ENCODE measurements around the gene P2RY2. TPM values are rescaled to one million over a fixed set of nuclear protein-coding genes. Genes with fewer than 3 reads are reported as not detected.
A peak's percentile ranks its signal among the peaks of the same experiment; 100 is the strongest.

Gene P2RY2
- total RNA-seq, 1 experiment from 2014 or later: 1.0 TPM

DNA sequence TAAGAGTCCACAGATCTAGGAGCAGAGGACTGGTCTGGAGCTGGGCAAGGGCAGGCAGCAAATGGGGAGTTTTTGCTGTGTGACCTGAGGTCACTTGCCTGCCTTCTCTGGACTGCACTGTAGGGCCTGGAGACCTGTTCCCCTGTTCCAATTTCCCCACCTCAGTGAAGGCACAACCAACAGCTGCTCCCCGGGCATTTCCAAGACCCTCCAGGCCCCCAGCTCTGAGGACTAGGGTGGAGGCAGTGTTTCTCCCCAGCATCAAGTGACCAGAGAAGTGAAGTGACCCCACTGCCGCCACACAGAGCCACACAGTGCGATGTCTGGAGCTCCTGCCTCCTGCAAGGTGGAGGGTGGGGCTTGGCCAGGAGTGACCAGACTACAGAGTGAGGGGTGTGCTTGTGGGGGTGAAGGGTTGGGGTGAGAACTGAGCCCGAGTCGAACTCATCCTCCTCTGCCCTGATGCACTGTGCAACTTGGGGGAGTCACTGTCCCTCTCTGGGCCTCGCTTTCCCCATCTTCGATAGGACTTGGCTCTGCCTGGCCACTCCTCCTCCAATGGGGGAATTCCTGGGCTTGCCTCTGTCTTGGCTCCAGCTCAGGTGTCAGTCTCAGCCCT, 21.6 kb downstream of the P2RY2 start:
- intact Hi-C loops (cut with micrococcal nuclease): loop anchor here (5.0 to 10.0 kb wide), 2 partner anchors 317 to 515 kb away; no protein-coding TSS in a partner anchor
- DNase-seq (ENCODE audit: unreplicated experiment): no peak
- Mint-ChIP-seq H3K27me3 (ENCODE audit: insufficient read depth, unreplicated experiment) (peaks cover 2% of the 10 kb centered on the region), H3K4me3 (ENCODE audit: unreplicated experiment) (no peak overlapping the region), H3K4me1 (ENCODE audit: insufficient read depth, unreplicated experiment) (peaks cover 12% of the 10 kb centered on the region), H3K27ac (ENCODE audit: low read depth, unreplicated experiment) (no peak overlapping the region), H3K9me3 (ENCODE audit: unreplicated experiment) (no peaks in the 10 kb centered on the region), H3K36me3 (ENCODE audit: insufficient read depth, unreplicated experiment) (peaks cover 4% of the 10 kb centered on the region)
- CTCF ChIA-PET: interaction anchor here (0.6 to 14.6 kb wide), 5 partner anchors 27 to 358 kb away, joined by 3 to 238 read pairs (median 4); no protein-coding TSS in a partner anchor
- BruUV-seq (replicated peaks): no TSS peak
- no peak for TF ChIP-seq CTCF (IDR thresholded peaks at IDR 0.05; ENCODE audit: unreplicated experiment)
- POLR2A ChIA-PET: interaction anchor here (5.2 kb wide), 1 partner anchor 54 kb away, joined by 43 read pairs; no protein-coding TSS in a partner anchor

- no peak overlapping the region for H3K27ac Mint-ChIP-seq (ENCODE audit: low read depth, unreplicated experiment)
- no TSS peak for BruUV-seq (replicated peaks)
- H3K9me3 Mint-ChIP-seq (ENCODE audit: unreplicated experiment): no peaks in the 10 kb centered on the region
- CTCF ChIA-PET: interaction anchor here (0.6 to 14.6 kb wide), 6 partner anchors 28 to 408 kb away, joined by 3 to 238 read pairs (median 4); no protein-coding TSS in a partner anchor
- peak; percentile 76 for DNase-seq (ENCODE audit: unreplicated experiment)
- TF ChIP-seq CTCF (IDR thresholded peaks at IDR 0.05; ENCODE audit: unreplicated experiment): no peak
- POLR2A ChIA-PET: interaction anchor here (5.2 kb wide), 1 partner anchor 55 kb away, joined by 43 read pairs; no protein-coding TSS in a partner anchor
- no peak overlapping the region for H3K4me3 Mint-ChIP-seq (ENCODE audit: unreplicated experiment)
- H3K27me3 Mint-ChIP-seq (ENCODE audit: insufficient read depth, unreplicated experiment): peaks cover 8% of the 10 kb centered on the region
- H3K36me3 Mint-ChIP-seq (ENCODE audit: insufficient read depth, unreplicated experiment): peaks cover 2% of the 10 kb centered on the region
- peaks cover 12% of the 10 kb centered on the region for H3K4me1 Mint-ChIP-seq (ENCODE audit: insufficient read depth, unreplicated experiment)
- intact Hi-C loops (cut with micrococcal nuclease): loop anchor here (5.0 to 10.0 kb wide), 2 partner anchors 318 to 515 kb away; no protein-coding TSS in a partner anchor
These were observed 22.2 kb downstream of the P2RY2 start for GRCh38 chr11:73240190-73240781.

- intact Hi-C loops (cut with micrococcal nuclease): loop anchor here (5.0 to 10.0 kb wide), 2 partner anchors 319 to 516 kb away; no protein-coding TSS in a partner anchor
- Mint-ChIP-seq H3K9me3 (ENCODE audit: unreplicated experiment) (no peaks in the 10 kb centered on the region), H3K27me3 (ENCODE audit: insufficient read depth, unreplicated experiment) (peaks cover 12% of the 10 kb centered on the region), H3K36me3 (ENCODE audit: insufficient read depth, unreplicated experiment) (no peaks in the 10 kb centered on the region), H3K4me1 (ENCODE audit: insufficient read depth, unreplicated experiment) (peaks cover 12% of the 10 kb centered on the region), H3K27ac (ENCODE audit: low read depth, unreplicated experiment) (no peak overlapping the region), H3K4me3 (ENCODE audit: unreplicated experiment) (no peak overlapping the region)
- ChIA-PET POLR2A (interaction anchor here (5.2 kb wide), 1 partner anchor 56 kb away, joined by 43 read pairs; no protein-coding TSS in a partner anchor), CTCF (interaction anchor here (0.9 to 14.6 kb wide), 6 partner anchors 20 to 410 kb away, joined by 3 to 238 read pairs (median 10); no protein-coding TSS in a partner anchor)
- TF ChIP-seq CTCF (IDR thresholded peaks at IDR 0.05; ENCODE audit: unreplicated experiment): no peak
- no peak for DNase-seq (ENCODE audit: unreplicated experiment)
- no TSS peak for BruUV-seq (replicated peaks)
These were observed 23.2 kb downstream of the P2RY2 start for GRCh38 chr11:73241300-73241699.
